WTC11 (cell line): Measurements from ENCODE around the gene TRPM7. TPM values are rescaled to one million over a fixed set of nuclear protein-coding genes. Genes with fewer than 3 reads are reported as not detected.

Experiments used
- ATAC-seq: fragments of 200-7000 bp; cut with Tn5 transposase; 2 replicates; pipeline ENCODE4 v1.10.0; 2021; ENCODE audit warnings: mild to moderate bottlenecking, moderate library complexity
- CTCF ChIA-PET: fragments of 300-600 bp; sonication (Branson Sonifier 250); formaldehyde crosslinking; loops from one replicate; lab custom pipeline; 2021; ENCODE audit warnings: antibody characterized with exemption; lab: Charles Lee
- POLR2A ChIA-PET: fragments of 350-600 bp; sonication (Branson Sonifier 250); formaldehyde crosslinking; loops from one replicate; lab custom pipeline; 2021; ENCODE audit warnings: antibody characterized with exemption; lab: Charles Lee
- DNase-seq: peaks from one replicate; pipeline ENCODE4 v3.0.0; 2021; ENCODE audit warnings: low spot score
- H3K27ac Mint-ChIP-seq: 2 replicates; pipeline ENCODE4 v1.8.0; 2021; ENCODE audit warnings: mixed read lengths
- H3K27me3 Mint-ChIP-seq: 2 replicates; pipeline ENCODE4 v1.8.0; 2021; ENCODE audit warnings: low read depth, mild to moderate bottlenecking, moderate library complexity, mixed read lengths
- H3K36me3 Mint-ChIP-seq: 2 replicates; pipeline ENCODE4 v1.8.0; 2021; ENCODE audit warnings: mixed read lengths
- H3K4me1 Mint-ChIP-seq: 2 replicates; pipeline ENCODE4 v1.8.0; 2022; ENCODE audit warnings: mixed read lengths
- H3K4me3 Mint-ChIP-seq: 2 replicates; pipeline ENCODE4 v1.8.0; 2021; ENCODE audit warnings: mild to moderate bottlenecking, moderate library complexity, mixed read lengths
- H3K9me3 Mint-ChIP-seq: 2 replicates; pipeline ENCODE4 v1.8.0; 2021; ENCODE audit warnings: mixed read lengths
- ATF1 ChIP-seq: sonication (generic); formaldehyde crosslinking; IDR thresholded peaks from 2 replicates; pipeline ENCODE4 v1.8.1; 2023; ENCODE audit warnings: mild to moderate bottlenecking, moderate library complexity, missing genetic modification reagents
- ATF2 ChIP-seq: sonication (generic); formaldehyde crosslinking; IDR thresholded peaks from 2 replicates; pipeline ENCODE4 v1.8.1; 2022; ENCODE audit warnings: low read depth, missing genetic modification reagents, borderline replicate concordance
- CTCF ChIP-seq: fragments of 200-600 bp; IDR thresholded peaks from 2 replicates; pipeline ENCODE4 v1.8.0; 2022; ENCODE audit warnings: antibody characterized with exemption
- EMX1 ChIP-seq: fragments of 250-450 bp; sonication (Bioruptor Pico); IDR thresholded peaks from 2 replicates; pipeline ENCODE4 v1.8.0; 2021; ENCODE audit warnings: mild to moderate bottlenecking
- ETV6 ChIP-seq: sonication (generic); formaldehyde crosslinking; IDR thresholded peaks from 2 replicates; pipeline ENCODE4 v1.8.1; 2022; ENCODE audit warnings: mild to moderate bottlenecking, missing genetic modification reagents
- HMGXB4 ChIP-seq: sonication (generic); formaldehyde crosslinking; IDR thresholded peaks from 2 replicates; pipeline ENCODE4 v1.8.1; 2023; ENCODE audit warnings: mild to moderate bottlenecking, moderate library complexity, missing genetic modification reagents
- MAX ChIP-seq: sonication (generic); formaldehyde crosslinking; IDR thresholded peaks from 2 replicates; pipeline ENCODE4 v1.8.0; 2022; ENCODE audit warnings: mild to moderate bottlenecking, missing genetic modification reagents
- MXD4 ChIP-seq: fragments of 250-450 bp; sonication (Bioruptor Pico); IDR thresholded peaks from 2 replicates; pipeline ENCODE4 v1.8.0; 2021; ENCODE audit warnings: mild to moderate bottlenecking, moderate library complexity, borderline replicate concordance
- NFATC4 ChIP-seq: fragments of 250-450 bp; sonication (Bioruptor Pico); IDR thresholded peaks from 2 replicates; pipeline ENCODE4 v1.9.0; 2021; ENCODE audit warnings: mild to moderate bottlenecking
- PREB ChIP-seq: sonication (generic); formaldehyde crosslinking; IDR thresholded peaks from 2 replicates; pipeline ENCODE4 v1.8.1; 2022; ENCODE audit warnings: mild to moderate bottlenecking, missing genetic modification reagents, moderate library complexity, borderline replicate concordance
- SMAD4 ChIP-seq: sonication (generic); formaldehyde crosslinking; IDR thresholded peaks from 2 replicates; pipeline ENCODE4 v1.8.0; 2022; ENCODE audit warnings: mild to moderate bottlenecking, missing genetic modification reagents
- SOX15 ChIP-seq: fragments of 250-450 bp; sonication (Bioruptor Pico); IDR thresholded peaks from 2 replicates; pipeline ENCODE4 v1.9.0; 2021; ENCODE audit warnings: mild to moderate bottlenecking
- SP1 ChIP-seq: sonication (generic); formaldehyde crosslinking; conservative IDR thresholded peaks from 2 replicates; pipeline ENCODE4 v1.8.1; 2022; ENCODE audit warnings: missing genetic modification reagents
- TEAD1 ChIP-seq: sonication (generic); formaldehyde crosslinking; IDR thresholded peaks from 2 replicates; pipeline ENCODE4 v1.8.0; 2022; ENCODE audit warnings: mild to moderate bottlenecking, missing genetic modification reagents
- TEAD4 ChIP-seq: sonication (generic); formaldehyde crosslinking; IDR thresholded peaks from 2 replicates; pipeline ENCODE4 v1.8.0; 2022; ENCODE audit warnings: mild to moderate bottlenecking, missing genetic modification reagents
- ZBTB21 ChIP-seq: sonication (generic); formaldehyde crosslinking; IDR thresholded peaks from 2 replicates; pipeline ENCODE4 v1.8.1; 2023; ENCODE audit warnings: mild to moderate bottlenecking, missing genetic modification reagents, borderline replicate concordance
- ZNF219 ChIP-seq: sonication (generic); formaldehyde crosslinking; IDR thresholded peaks from 2 replicates; pipeline ENCODE4 v1.8.0; 2023; ENCODE audit warnings: missing genetic modification reagents, mild to moderate bottlenecking, borderline replicate concordance
- ZNF232 ChIP-seq: sonication (generic); formaldehyde crosslinking; IDR thresholded peaks from 2 replicates; pipeline ENCODE4 v1.8.0; 2022; ENCODE audit warnings: mild to moderate bottlenecking, missing genetic modification reagents
- ZNF423 ChIP-seq: fragments of 250-450 bp; sonication (Bioruptor Pico); IDR thresholded peaks from 2 replicates; pipeline ENCODE4 v2.1.2; 2022; ENCODE audit warnings: mild to moderate bottlenecking, moderate library complexity
- ZNF512 ChIP-seq: sonication (generic); formaldehyde crosslinking; IDR thresholded peaks from 2 replicates; pipeline ENCODE4 v1.8.1; 2022; ENCODE audit warnings: missing genetic modification reagents, borderline replicate concordance
- total RNA-seq: library from RNA; stranded (reverse); gene quantifications from 3 replicates; pipeline ENCODE4 v1.2.3, GENCODE V29; 2021

Gene TRPM7
- total RNA-seq, 1 experiment from 2014 or later = 24.0 TPM

- Mint-ChIP-seq H3K4me1 (peaks cover 4% of the 10 kb centered on the region), H3K27ac (no peak overlapping the region), H3K36me3 (no peaks in the 10 kb centered on the region), H3K27me3 (no peaks in the 10 kb centered on the region), H3K4me3 (no peak overlapping the region), H3K9me3 (no peaks in the 10 kb centered on the region)
- DNase-seq (no peak), ATAC-seq (no peak)
- TF ChIP-seq HMGXB4 (CRISPR knock-in tag) (no peak), PREB (no peak), SOX15 (CRISPR knock-in tag) (no peak), ZNF512 (CRISPR knock-in tag) (no peak)
- ChIA-PET CTCF (no interaction called here), POLR2A (interaction anchor here (0.5 kb wide), 1 partner anchor 240 kb away, joined by 5 read pairs; no protein-coding TSS in a partner anchor)
Observed at GRCh38 chr15:50543556-50543955, 143.0 kb downstream of the TRPM7 start.

- ATAC-seq = no peak
Observed at GRCh38 chr15:50542887-50543210, 143.7 kb downstream of the TRPM7 start.

GRCh38 chr15:50531766-50532165, 154.8 kb downstream of the TRPM7 start:
- ChIA-PET CTCF (no interaction called here), POLR2A (no interaction called here)
- ATAC-seq = no peak
- H3K4me1 Mint-ChIP-seq = no peaks in the 10 kb centered on the region
- H3K4me3 Mint-ChIP-seq = no peak overlapping the region
- H3K27me3 Mint-ChIP-seq = no peaks in the 10 kb centered on the region
- no peak for DNase-seq
- no peak overlapping the region for H3K27ac Mint-ChIP-seq
- TF ChIP-seq MAX (CRISPR knock-in tag) = no peak
- no peak for TF ChIP-seq TEAD1 (CRISPR knock-in tag)
- no peak for TF ChIP-seq SMAD4 (CRISPR knock-in tag)
- no peak for TF ChIP-seq EMX1 (CRISPR knock-in tag)
- no peak for TF ChIP-seq TEAD4 (CRISPR knock-in tag)
- no peak for TF ChIP-seq ZNF219
- TF ChIP-seq MXD4 (CRISPR knock-in tag) = no peak
- no peak for TF ChIP-seq NFATC4 (CRISPR knock-in tag)
- no peak for TF ChIP-seq ZBTB21 (CRISPR knock-in tag)
- TF ChIP-seq ATF1 (CRISPR knock-in tag) = no peak
- no peak for TF ChIP-seq SP1 (CRISPR knock-in tag)
- no peak for TF ChIP-seq ATF2
- TF ChIP-seq ZNF423 (CRISPR knock-in tag) = no peak
- H3K9me3 Mint-ChIP-seq = peaks cover 5% of the 10 kb centered on the region
- no peaks in the 10 kb centered on the region for H3K36me3 Mint-ChIP-seq

More at GRCh38 chr15:50542887-50543210, 143.7 kb downstream of the TRPM7 start:
- Mint-ChIP-seq H3K9me3 (no peaks in the 10 kb centered on the region), H3K36me3 (no peaks in the 10 kb centered on the region), H3K27me3 (no peaks in the 10 kb centered on the region), H3K27ac (no peak overlapping the region), H3K4me1 (peaks cover 4% of the 10 kb centered on the region), H3K4me3 (no peak overlapping the region)
- no peak for DNase-seq
- ChIA-PET CTCF (interaction anchor here (0.7 kb wide), 1 partner anchor 37 kb away, joined by 3 read pairs; no protein-coding TSS in a partner anchor), POLR2A (interaction anchor here (0.5 kb wide), 1 partner anchor 240 kb away, joined by 5 read pairs; no protein-coding TSS in a partner anchor)
- no peak for TF ChIP-seq CTCF
- no peak for TF ChIP-seq ZNF232
- TF ChIP-seq ETV6 (CRISPR knock-in tag) = no peak
